HG02885 (cell line): ENCODE measurements around the gene TSBP1.

Experiments
- ATAC-seq: cut with Tn5 transposase; IDR thresholded peaks from one replicate; pipeline ENCODE4 v1.9.1; 2021; ENCODE audit warnings: mild to moderate bottlenecking; ENCODE audit not compliant: unreplicated experiment, poor library complexity

TSBP1 gene, protein sequence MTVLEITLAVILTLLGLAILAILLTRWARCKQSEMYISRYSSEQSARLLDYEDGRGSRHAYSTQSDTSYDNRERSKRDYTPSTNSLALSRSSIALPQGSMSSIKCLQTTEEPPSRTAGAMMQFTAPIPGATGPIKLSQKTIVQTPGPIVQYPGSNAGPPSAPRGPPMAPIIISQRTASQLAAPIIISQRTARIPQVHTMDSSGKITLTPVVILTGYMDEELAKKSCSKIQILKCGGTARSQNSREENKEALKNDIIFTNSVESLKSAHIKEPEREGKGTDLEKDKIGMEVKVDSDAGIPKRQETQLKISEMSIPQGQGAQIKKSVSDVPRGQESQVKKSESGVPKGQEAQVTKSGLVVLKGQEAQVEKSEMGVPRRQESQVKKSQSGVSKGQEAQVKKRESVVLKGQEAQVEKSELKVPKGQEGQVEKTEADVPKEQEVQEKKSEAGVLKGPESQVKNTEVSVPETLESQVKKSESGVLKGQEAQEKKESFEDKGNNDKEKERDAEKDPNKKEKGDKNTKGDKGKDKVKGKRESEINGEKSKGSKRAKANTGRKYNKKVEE

DNA sequence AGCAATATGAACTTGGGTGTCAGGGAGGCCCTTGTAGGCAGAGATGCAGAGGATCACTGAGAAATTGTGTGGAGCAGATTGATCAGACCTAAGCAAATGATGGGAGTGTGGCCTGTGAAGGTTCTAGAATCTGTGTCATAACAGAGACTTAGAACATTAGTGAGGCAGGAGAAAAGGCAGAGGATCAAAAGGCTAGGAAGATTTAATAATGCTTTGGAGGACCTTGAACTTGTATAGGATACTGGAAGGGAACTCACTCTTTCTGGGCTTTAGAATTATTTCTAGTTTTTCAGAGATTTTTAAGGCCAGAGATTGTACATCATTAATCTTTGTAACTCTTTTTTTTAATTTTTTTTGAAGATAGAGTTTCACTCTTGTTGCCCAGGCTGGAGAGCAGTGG, at the start of gene TSBP1:
TSS of gene TSBP1 (minus strand) at position 101 of the 400 bp plus-strand sequence. CDS start 197 bp downstream, outside the sequence.
- ATAC-seq, result no peak

DNA sequence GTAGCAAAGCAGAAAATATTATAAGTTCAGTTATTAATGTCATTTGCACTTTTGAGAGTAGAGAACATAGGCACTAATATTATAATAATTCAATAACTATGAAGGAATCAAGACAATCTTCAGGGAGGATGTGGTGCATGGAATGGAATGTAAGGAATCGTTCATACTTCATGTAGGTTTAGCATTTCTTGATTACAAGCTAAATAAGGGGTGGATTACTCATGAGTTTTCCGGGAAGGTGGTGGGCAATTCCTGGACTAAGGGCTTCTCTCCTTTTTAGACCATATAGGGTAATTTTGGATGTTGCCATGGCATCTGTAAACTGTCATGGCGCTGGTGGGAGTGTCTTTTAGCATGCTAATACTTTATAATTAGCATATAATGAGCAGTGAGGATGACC, 44.3 kb upstream of the TSBP1 start:
- no peak for ATAC-seq

DNA sequence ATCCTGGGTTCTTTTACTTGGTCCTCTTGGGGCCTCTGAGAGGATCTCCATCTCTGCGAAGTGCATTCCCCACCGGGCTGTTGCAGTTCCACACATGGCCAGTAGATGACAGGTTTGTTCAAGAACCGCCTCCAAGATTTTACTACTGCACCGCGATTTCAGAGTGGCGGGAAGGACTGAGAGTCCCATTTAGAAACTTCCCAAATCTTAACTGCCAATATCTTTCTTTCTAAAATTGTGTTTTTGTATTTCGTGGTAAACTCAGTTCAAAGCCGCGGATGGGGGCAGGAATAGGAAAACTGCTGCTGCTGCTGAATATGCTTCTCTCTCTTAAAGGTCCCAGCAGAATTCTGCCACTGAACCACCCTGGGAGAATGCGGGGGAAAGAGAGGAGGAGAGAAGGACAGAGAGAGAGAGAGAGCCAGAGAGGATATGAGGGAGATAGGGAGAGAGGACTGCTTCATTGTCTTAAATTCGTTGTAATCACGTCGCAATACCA, 43.9 kb upstream of the TSBP1 start:
- no peak for ATAC-seq

GRCh38 chr6:32413427-32414047, 41.8 kb upstream of the TSBP1 start:
- ATAC-seq, result no peak

GRCh38 chr6:32411566-32412327, 40.0 kb upstream of the TSBP1 start:
- no peak for ATAC-seq

DNA sequence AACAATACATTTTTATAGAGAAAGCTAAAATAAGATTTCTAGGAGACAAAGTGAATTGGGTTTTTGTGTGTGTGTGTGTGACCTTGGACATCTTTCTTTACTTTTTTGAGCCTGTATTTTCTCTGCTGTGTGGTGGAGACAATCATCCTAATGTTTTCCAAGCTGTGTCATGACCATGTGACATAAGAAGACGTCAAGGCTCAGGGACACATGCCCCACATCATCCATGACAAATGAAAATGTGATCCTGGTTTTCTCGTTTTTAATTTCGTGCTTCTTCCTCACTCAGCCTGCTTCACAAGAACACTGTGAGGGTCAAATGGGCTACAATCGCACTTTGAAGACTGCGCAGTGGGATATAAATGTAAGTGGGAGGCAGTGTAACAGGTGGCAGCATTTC, 39.2 kb upstream of the TSBP1 start:
- no peak for ATAC-seq

DNA sequence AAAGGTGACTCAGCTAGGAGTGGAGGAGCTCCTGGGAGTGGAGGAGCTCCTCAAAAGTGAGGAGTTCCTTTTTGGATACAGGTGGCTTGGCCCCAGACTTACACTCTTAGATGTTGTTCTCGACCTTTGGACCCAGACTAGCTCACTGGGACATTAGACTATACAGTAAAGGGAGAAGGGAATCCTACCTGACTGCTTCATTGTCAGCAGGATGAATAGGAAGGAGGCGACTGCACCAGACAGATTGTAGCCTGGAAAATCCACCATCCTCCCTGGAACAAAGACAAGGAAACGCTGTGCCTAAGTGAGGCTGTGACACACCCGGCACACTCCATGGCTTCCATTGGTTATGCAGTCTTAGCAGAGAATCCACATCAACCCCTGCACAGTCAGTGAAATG, 35.2 kb upstream of the TSBP1 start, which contains the start of gene BTNL2:
TSS of gene BTNL2 (minus strand) at position 325 of the 400 bp plus-strand sequence. CDS start at position 267, 58 bp downstream.
- ATAC-seq, result no peak

DNA sequence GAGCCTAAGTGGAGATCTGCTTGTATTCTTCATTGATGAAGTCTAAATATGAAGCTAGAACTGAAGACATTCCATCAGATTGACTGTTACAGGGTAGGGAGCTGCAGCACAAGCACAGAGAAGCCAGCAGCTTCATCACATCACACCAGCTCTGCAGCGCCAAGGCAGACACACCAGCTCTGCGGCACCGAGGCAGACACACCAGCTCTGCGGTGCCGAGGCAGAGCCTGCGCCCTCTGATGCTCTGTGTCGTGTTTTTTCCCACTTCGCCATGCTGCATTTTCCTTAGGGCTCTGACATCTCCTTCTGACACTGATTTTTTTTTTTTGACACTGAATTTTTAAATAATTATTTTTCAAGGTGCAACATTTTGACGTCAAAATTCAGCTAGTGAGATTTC, 34.5 kb upstream of the TSBP1 start:
- no peak for ATAC-seq

DNA sequence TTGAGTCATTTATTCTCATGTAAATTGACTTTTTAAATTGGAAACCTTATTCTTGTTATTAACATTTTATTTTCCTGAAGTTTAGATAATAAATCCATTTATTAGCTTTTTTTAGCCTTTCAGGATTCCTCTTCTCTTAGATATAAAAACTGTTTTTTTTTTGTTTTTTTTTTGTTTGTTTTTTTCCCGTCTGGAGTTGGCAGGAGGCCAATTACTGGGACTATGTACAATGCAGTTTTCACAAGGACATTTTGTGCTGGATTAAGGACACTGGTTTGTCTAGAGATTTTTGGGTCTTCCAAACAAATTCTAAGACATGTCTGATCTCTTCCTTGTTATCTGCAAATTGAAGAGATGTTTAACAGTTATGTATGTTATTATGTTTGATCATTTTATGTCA, 34.0 kb upstream of the TSBP1 start:
- no peak for ATAC-seq

DNA sequence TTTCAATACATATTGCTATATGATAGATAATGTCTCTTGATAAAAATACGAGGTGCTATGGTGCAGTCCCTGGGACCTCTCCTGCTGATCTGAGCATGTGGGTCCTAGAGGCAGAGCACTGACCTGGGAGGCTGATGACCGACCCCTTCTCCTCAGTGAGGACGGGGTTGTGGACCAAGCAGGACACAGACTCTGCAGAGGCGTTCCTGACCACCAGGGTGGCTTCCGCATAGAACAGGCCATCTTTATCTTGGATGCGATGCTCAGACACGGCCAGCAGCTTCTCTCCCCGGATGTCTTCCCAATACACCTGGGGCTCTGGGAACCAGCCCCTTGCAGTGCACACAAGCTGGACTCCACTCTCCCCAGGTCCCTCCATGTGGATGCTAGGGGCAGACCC, 31.1 kb upstream of the TSBP1 start:
- no peak for ATAC-seq

DNA sequence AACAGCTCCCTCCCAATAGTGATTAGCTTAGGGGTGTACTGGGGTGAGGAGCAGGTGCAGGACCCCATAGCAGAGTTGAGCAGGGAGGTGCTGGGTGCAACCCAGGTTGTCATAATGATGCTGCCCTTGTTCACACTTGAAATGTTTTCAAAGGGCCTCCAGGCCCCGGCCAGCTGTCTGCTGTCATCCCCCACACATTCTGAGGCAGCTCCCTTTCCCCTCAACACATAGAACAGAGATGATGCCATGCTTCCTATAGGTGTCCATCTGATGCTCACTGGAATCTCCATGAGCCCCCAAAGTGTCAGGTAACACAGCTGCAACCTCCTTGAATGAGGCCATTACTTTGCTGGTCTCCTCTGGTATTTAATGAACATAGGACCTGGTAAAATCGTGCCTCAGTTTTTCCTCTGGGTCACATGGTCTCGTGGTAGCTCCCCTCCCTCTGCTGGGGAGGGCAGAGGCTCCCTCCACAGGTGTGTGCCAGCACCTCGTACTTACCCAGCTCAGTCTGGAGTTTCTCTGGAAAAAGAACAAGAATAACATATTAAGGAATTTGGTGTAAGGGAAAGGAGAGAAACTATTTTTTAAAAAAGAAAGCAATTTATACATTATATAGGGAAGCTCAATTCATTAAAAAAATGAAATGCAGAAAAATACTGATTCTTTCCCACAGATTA, 29.7 kb upstream of the TSBP1 start:
- ATAC-seq, result no peak

GRCh38 chr6:32397252-32397920, 25.7 kb upstream of the TSBP1 start:
- ATAC-seq, result peak; percentile 82

DNA sequence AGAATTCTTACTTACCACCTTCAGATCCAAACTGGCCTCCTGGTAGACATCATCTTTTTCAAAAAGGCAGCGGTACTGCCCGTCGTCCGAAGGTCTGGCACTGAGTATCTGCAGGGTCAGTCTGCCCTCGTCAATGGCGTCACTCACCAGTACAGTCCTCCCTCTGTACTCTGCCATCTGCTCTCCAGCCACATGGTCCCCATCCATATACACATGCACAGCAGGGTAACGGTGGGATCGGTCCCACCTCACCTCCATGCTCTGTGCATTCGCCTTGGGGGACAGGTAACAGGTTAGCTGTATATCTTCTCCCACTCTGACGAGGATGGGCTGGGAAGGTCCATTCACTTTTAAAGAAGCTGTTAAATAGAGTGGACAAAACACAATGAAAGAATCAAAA, 24.3 kb upstream of the TSBP1 start:
- no peak for ATAC-seq

DNA sequence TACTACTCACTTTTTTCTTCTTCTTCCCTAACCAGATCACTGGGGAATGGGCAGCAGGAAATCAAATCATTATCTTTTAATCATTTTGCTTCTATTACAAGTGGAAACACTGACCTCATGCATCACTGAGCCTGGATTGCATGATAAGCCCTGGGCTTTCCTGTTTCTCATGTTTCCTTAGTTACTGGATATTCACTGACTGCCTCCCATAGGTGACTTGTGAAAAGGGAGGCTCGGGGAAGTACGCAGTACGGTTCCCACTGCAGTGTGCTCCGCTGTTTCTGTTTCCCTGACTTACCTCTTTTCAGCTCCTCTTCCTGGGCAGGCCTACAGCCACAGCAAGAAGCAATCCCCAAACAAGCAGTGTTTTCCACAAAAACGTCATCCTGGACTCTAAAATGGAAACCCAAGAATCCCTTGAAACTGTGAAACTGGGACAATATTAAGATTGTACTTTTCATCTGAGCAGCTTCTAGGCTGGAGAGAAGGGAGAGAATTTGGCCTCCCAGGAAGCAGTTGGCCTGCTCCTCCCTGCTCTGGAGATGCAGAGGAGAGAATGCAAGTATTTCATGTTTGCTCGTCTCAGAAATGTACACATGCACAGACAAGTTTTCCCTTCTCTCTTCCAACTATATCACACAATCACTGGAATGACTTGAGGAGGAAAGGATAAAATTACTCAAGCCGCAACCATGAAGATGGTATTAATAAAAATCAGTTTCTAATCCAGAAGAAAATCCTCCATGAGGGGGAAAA, 22.1 kb upstream of the TSBP1 start:
- ATAC-seq, result no peak

DNA sequence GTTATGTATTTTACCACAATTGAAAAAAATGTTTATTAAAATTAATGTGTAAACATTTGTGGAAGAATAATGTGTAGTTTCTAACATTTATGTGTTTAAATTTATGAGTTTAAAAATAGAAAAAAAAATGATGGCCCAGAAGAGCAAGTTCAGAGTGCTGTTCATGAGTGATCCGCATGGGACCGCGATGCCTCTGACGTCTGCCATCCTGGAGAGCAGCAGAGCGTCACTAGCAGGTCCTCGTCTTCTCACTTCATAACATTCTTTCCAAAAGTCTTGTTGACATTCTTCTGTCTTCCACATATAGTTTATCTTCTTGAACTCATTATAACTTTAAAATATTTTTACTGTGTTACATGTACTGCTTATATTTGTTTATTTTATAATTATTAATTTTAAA, 19.8 kb upstream of the TSBP1 start:
- ATAC-seq, result no peak

GRCh38 chr6:32387589-32388340, 16.1 kb upstream of the TSBP1 start:
- no peak for ATAC-seq

DNA sequence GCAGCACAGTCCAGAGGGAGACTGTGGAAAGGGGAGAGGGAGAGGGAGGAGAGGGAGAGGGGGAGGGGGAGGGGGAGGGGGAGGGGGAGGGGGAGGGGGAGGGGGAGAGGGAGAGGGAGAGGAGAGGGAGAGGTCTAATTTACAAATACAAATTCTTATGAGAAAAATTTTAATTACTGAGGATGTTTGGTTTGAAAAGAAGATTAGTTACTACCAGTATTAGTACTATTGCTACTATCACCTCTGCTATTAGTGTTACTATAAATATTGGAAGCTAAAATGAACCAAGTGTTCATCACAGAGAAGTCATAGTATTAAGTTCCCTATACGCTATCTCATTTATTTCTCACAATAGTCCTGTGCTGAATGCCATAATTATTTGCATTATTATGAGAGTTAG, 14.3 kb upstream of the TSBP1 start:
- ATAC-seq, result no peak

DNA sequence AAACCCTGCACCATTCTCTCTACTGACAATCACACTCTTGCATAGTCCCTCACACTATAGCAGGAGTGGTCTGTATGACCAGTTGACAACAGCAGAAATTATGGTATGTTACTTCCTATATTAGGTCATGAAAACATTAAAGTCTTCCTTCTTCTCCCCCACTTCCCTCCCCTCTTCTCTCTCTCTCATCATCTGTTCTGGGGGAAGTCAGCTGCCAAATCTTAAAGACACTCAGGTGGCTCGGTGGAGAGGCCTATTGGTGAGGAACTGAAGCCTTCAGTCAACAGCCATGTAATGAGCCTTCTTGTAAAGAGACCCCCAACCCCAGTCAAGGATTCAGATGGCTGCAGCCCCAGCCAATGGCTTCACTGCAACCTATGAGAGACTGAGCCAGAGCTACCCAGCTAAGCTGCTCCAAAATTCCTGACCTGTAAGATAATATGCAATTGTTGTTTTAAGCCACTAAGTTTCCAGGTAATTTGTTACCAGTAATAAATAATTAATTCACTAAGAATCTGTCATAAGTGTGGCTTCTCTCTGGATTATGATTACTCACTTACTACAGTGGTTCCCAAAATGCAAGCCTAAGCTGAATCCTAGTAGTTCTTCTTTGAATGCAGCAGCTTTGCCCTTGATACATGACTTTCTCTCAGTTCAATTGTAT, 11.2 kb upstream of the TSBP1 start:
- no peak for ATAC-seq
